HG03378 (cell line): ENCODE data around the gene PTGIS.

Source experiments
- ATAC-seq: cut with Tn5 transposase; IDR thresholded peaks from one replicate; pipeline ENCODE4 v1.9.1; 2021; ENCODE audit warnings: mild to moderate bottlenecking, moderate library complexity; ENCODE audit not compliant: unreplicated experiment

Gene PTGIS

GRCh38 chr20:49532285-49532946 is 35.5 kb downstream of the PTGIS start:
- no peak for ATAC-seq

DNA sequence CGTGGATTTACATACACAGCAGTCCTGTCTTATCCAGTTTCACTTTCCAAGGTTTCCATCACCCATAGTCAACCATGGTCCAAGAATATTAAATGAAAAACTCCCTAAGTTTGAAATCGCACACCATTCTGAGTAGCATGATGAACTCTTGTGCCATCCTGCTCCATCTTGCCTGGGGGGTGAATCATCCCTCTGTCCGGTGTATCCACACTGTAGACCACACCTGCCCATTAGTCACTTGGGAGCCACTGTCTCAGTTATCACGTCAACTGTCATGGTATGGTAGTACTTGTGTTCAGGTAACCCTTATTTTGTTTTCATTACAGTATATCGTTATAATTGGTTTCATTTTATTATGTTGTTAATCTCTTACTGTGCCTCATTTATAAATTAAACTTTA is 38.5 kb downstream of the PTGIS start:
- ATAC-seq, result no peak

- ATAC-seq, result no peak
Measured at GRCh38 chr20:49526568-49526967, 41.4 kb downstream of the PTGIS start.

DNA sequence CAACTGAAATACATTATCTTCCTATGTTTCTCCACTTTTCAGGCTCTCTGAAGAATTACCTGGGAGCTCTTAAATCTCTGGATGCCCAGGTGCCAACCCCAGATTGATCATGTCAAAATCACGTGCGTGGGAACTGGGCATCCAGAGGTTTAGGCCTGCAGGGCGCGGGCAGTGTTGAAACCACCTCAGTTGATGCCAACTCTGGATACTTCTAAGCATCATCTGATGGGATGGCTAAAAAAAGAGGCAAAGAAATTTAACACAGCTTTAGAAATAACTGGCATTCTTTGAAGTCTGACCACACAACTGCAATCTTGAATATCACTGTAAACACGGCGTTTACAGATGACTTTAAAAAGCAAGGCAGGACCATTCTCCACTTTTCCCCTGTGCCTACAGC is 41.9 kb downstream of the PTGIS start:
- no peak for ATAC-seq

DNA sequence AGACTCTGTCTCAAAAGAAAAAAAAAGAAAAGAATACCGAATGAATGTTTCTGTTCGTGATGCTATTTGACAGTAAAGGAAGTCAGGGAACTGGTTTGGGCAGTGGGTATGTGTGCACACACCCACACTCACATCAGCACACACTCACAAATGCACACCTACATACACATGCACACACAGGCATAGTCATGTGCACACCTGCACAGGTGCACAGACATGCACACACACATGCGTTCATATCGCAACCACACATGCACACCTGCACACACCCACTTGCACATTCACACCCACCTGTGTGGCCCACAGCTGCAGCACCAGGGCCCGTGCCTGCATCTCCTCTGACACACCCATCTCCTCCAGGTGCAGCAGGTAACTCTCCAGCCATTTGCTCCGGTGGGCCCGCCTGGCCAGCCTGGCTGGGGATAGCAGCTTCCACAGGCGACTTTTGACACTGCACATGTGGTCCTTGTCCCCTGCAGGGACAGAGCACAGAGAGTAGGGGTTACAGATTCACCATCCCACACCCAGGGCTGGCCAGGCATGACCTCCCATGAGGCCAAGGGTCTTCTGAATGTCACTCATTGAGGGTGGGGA is 44.1 kb downstream of the PTGIS start:
- no peak for ATAC-seq

DNA sequence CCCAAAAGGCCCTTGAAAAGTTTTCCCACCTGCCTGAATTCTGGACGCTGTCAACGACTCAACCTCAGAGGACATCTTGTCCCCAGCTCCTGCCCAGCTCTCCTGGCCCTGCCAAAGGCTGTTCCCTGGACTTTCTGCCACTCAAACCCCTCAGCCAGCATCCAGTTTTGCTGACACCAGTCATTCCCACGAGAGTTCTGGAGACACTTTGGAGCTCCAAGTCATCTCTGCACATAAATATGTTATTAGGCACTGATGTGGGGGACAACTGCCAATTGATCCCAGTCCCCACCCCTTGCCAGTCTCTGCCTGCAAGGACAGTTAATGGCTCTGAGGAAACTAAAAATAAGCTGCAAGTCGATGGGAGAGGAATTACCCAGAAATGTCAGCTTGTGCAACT is 46.6 kb downstream of the PTGIS start:
- no peak for ATAC-seq

DNA sequence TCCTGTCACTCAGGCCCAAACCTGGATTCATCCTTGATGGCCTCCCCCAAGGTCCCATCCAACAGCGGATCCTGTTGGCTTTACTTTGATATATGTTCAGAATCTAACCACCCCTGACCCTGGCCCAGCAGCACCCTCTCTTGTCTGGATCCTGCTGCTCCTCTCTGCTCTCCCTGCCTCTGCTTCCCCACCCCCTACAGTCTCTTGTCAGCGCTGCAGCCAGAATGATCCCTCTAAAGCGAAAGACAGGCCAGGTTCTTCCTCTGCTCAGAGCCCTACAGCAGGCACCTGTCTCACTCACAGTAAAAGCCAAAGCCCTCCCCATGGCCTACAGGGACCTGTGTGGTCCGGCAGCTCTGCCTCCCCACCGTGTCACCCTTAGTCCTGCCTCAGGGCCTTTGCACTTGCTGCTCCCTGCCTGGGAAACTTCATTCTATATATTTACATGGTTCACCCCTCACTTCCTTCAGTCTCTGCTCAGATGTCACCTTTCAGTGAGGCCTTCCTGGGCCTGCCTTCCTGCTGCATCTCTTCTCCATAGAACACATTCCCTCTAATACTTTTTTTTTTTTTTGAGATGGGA is 48.1 kb downstream of the PTGIS start:
- ATAC-seq, result no peak

DNA sequence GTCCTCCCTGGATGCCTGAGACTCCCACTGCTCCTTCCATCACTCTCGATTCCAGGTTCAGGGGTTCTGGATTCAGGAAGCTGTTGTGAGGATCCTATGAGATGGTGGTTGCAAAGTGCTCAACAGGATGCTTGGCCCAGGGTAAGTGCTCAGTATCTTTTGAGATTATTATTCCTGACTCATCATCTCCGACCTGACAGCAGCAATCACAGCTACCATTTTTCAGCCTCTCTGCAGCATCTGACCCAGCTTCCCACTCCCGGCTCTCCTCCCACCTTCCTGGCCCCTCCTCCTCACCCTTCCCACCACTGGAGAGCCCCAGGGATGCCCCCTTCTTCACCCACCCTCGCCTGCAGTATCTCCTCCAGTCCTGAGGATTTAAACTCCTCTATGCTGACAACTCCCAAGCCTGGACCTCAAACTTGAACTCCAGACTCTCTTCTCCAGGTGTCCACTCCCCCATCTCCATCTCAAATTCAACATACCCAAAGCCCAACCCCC is 48.7 kb downstream of the PTGIS start:
- no peak for ATAC-seq

GRCh38 chr20:49518576-49518975 is 49.4 kb downstream of the PTGIS start:
- ATAC-seq, result no peak

DNA sequence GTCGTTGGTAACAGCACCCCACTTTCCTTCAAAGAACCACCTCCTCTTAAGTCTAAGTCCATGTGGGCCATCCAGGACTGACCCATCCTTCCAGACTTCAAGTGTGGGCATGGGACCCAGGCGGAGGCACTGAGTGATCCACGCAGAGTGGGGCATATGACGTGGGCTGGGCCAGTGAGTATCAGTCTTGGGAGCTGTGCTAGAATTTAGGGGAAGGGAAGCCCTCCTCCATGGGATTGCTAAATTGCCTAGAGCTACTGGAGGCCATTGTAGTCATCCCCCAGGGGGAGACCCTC is 50.2 kb downstream of the PTGIS start:
- no peak for ATAC-seq

DNA sequence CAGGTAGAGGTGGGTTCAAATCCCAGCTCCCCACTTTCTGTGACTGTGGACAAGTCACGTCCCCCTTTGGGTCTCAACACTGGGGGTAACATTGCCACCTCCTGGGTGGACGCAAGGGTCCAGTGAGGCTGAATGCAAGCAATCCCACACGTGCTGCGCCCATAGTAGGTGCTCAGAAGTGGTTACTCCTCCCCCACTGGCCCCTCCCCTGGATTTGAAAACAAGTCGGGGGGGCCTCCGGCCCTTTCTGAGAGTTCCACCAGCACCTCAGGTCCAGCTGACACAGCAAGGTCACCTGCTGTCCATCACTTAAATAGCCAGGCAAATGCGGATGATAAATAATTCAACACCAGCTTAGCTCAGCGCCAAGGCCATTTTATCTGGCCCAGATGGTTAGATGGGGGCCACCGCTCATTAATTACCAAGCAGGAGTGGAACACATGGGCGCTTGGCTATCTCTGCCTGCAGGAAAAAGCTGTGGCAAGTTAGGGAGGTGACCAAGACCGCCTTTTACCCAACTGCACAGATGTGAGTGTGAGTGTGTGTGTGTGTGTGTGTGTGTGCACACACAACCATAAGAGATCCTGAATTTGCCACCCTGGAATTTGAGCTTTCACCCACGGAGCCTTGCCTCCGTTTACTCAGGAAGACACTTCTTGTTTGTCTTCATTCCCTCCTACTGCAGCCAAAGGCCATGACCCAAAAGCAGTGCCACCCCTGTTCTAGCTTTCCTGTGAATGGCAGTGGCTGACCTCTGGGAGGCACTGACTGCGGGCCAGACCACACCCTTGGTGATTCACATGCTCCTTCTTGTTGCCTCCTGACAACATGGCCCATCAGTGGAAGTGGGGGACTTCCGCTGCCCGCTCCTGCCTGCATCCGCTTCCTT is 50.8 kb downstream of the PTGIS start:
- no peak for ATAC-seq

GRCh38 chr20:49515586-49515985 is 52.4 kb downstream of the PTGIS start:
- ATAC-seq, result no peak

DNA sequence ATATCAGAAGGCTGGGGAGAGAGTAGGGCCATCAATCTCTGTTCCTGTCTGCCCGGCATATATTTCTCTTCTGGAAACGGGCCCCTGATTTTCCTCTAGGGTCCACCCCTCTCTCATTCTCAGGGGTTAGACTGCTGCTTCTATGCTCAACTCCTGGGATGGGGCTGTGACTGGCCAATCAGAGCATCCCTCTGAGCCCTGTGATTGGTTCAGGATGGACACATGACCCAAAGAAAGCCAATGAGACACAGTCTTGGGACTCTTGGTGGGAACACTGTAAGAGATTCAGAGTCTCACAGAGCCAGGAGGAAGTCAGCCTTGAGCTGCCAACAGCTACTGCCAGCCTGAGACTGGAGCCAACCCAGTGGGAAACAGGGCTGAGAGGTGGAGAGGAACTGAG is 54.4 kb downstream of the PTGIS start:
- no peak for ATAC-seq

- ATAC-seq, result no peak
Measured at GRCh38 chr20:49513009-49513408, 54.9 kb downstream of the PTGIS start.

DNA sequence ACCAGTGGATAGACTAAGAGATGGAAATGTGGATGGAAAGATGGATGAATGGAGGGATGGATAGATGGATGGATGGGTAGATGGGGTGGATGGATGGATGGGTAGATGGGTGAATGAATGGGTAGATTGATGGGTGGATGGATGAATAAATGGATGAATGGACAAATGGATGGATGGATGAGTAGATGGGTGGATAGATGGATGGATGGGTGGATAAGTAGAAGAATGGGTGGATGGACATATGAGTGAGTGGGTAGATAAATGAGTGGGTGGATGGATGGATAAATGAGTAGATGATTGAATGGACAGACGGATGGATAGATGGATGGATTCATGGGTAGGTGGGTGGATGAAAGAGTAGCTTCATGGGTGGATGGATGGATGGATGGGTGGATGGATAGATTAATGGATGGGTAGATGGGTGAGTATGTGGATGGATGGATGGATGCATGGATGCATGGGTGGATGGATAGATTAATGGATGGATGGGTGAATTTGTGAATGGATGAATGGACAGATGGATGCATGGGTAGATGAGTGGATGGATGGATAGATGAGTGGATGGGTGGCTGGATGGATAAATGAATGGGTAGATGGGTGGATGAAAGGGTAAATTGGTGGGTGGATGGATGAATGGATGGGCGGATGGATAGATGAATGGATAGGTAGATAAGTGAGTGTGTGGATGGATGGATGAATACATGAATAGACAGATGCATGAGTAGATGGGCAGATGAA is 56.0 kb downstream of the PTGIS start:
- ATAC-seq, result no peak

- ATAC-seq, result no peak
Measured at GRCh38 chr20:49510562-49511122, 57.3 kb downstream of the PTGIS start.

GRCh38 chr20:49508435-49509199 is 59.3 kb downstream of the PTGIS start:
- no peak for ATAC-seq

GRCh38 chr20:49507741-49508434 is 60.0 kb downstream of the PTGIS start:
- ATAC-seq, result no peak

- ATAC-seq, result no peak
Measured at GRCh38 chr20:49505518-49505917, 62.4 kb downstream of the PTGIS start.
